A673 (cell line): ENCODE measurements around the gene TSPEAR. TPM values are rescaled to one million over a fixed set of nuclear protein-coding genes. Genes with fewer than 3 reads are reported as not detected.

ENCODE experiments used
- BruUV-seq: library from RNA; stranded (reverse); fragments of 400-500 nt; replicated peaks from 2 replicates; lab custom pipeline; 2021; lab: Mats Ljungman, UMichigan
- CTCF ChIA-PET: fragments of 300-600 bp; sonication (Branson Sonifier 250); formaldehyde crosslinking; loops from one replicate; lab custom pipeline; 2022; ENCODE audit warnings: antibody characterized with exemption; lab: Charles Lee
- POLR2A ChIA-PET: fragments of 300-600 bp; sonication (Branson Sonifier 250); formaldehyde crosslinking; loops from one replicate; lab custom pipeline; 2022; ENCODE audit warnings: antibody characterized with exemption; ENCODE audit not compliant: low non-redundant PET; lab: Charles Lee
- DNase-seq: peaks from one replicate; pipeline ENCODE4 v3.0.0-alpha.2; 2015; ENCODE audit warnings: low spot score
- H3K27ac ChIP-seq: fragments of 200-600 bp; sonication (generic); 2 replicates; pipeline ENCODE4 v1.5.1; 2016; ENCODE audit warnings: mixed run types, low read depth, mild to moderate bottlenecking, mixed read lengths, antibody characterized with exemption, low read length; ENCODE audit not compliant: poor library complexity, severe bottlenecking
- H3K27me3 ChIP-seq: fragments of 200-600 bp; sonication (generic); replicated peaks from 2 replicates; pipeline ENCODE4 v1.6.1; 2017; ENCODE audit warnings: mixed run types, low read depth, mild to moderate bottlenecking, mixed read lengths, antibody characterized with exemption, low read length; ENCODE audit not compliant: insufficient read depth, poor library complexity
- H3K36me3 ChIP-seq: fragments of 200-600 bp; sonication (generic); 2 replicates; pipeline ENCODE4 v1.6.1; 2016; ENCODE audit warnings: mixed run types, mild to moderate bottlenecking, mixed read lengths, antibody characterized with exemption, low read length; ENCODE audit not compliant: insufficient read depth, poor library complexity, severe bottlenecking
- H3K4me1 ChIP-seq: fragments of 200-600 bp; sonication (generic); 2 replicates; pipeline ENCODE4 v1.6.1; 2017; ENCODE audit warnings: mixed run types, mild to moderate bottlenecking, mixed read lengths, antibody characterized with exemption, low read length; ENCODE audit not compliant: insufficient read depth, poor library complexity, severe bottlenecking
- H3K4me3 ChIP-seq: fragments of 200-600 bp; sonication (generic); 2 replicates; pipeline ENCODE4 v1.5.1; 2016; ENCODE audit warnings: low read depth, mixed run types, mild to moderate bottlenecking, mixed read lengths, low read length; ENCODE audit not compliant: poor library complexity, severe bottlenecking
- H3K9me3 ChIP-seq: fragments of 200-600 bp; sonication (generic); 2 replicates; pipeline ENCODE4 v1.6.1; 2016; ENCODE audit warnings: mixed run types, low read depth, mild to moderate bottlenecking, mixed read lengths, antibody characterized with exemption, low read length; ENCODE audit not compliant: poor library complexity, severe bottlenecking
- EZH2 ChIP-seq: fragments of 200-600 bp; sonication (generic); IDR thresholded peaks from 2 replicates; pipeline ENCODE4 v1.6.1; 2017; ENCODE audit warnings: borderline replicate concordance, low read depth, mild to moderate bottlenecking, mixed read lengths, antibody characterized with exemption, low read length; ENCODE audit not compliant: poor library complexity, severe bottlenecking
- intact Hi-C: fragments of 100-400 bp; cut with micrococcal nuclease; formaldehyde crosslinking; loops from one replicate; pipeline ENCODE4 v1.10.0; 2022; ENCODE audit not compliant: unreplicated experiment
- total RNA-seq: library from RNA; stranded (reverse); gene quantifications from 2 replicates; pipeline ENCODE4 v1.2.3, GENCODE V29; 2021
- TF ChIP-seq, protein P1 (sequence below): fragments of 300-800, 200-600 bp; sonication (generic); conservative IDR thresholded peaks from 2 replicates; pipeline ENCODE4 v1.5.1; 2017; ENCODE audit warnings: low read depth, mild to moderate bottlenecking, antibody characterized with exemption, low read length, moderate library complexity, mixed read lengths

Gene TSPEAR
- total RNA-seq, 1 experiment from 2014 or later: 8.3 TPM

DNA sequence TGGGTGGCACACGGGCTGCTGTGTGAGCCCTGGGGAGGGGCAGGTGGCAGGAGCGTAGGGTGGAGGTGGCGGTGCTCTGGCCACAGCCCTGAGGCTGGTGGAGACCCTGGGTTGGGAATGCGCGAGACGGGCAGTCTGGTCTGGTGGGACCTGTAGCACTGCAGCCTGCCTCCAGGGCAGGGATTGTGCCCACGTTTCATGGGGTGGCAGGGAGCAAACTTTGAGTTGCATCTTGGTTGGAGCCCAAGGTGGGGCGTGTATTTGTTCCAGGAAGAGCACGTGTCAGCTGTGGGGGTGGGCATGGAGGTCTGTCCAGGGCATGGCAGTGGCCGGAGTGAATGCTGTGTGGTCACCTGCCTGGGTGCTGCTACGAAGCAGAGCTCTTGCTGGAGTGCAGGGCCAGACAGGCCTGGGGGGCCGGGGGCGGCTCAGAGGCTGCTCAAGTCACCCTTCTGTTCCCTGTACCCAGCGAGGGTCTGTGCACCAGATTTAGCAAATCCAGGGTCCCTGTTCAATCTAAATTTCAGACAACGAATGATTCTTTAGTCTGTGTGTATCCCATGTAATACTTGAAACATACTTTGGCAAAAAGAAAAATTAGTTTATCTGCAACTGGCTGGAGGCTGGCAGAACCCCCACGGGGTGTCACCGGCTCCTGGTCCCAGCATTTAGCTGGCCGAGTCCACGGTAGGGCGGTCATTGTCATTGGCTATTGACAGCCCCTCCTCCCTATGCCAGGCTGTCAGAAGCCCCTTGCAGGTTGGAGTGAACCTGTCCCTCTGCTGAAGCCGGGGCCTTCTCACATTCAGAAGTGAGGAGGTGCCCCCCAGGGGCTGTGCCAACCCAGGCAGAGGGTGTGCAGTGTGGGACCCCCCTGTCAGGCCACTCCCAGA, 198.6 kb downstream of the TSPEAR start:
- Histone ChIP-seq H3K27me3 (no peaks in the 10 kb centered on the region), H3K36me3 (no peaks in the 10 kb centered on the region), H3K9me3 (no peaks in the 10 kb centered on the region), H3K4me3 (no peak overlapping the region), H3K27ac (no peak overlapping the region), H3K4me1 (no peaks in the 10 kb centered on the region)
- TF ChIP-seq EZH2: no peak
- TF ChIP-seq, protein P1, sequence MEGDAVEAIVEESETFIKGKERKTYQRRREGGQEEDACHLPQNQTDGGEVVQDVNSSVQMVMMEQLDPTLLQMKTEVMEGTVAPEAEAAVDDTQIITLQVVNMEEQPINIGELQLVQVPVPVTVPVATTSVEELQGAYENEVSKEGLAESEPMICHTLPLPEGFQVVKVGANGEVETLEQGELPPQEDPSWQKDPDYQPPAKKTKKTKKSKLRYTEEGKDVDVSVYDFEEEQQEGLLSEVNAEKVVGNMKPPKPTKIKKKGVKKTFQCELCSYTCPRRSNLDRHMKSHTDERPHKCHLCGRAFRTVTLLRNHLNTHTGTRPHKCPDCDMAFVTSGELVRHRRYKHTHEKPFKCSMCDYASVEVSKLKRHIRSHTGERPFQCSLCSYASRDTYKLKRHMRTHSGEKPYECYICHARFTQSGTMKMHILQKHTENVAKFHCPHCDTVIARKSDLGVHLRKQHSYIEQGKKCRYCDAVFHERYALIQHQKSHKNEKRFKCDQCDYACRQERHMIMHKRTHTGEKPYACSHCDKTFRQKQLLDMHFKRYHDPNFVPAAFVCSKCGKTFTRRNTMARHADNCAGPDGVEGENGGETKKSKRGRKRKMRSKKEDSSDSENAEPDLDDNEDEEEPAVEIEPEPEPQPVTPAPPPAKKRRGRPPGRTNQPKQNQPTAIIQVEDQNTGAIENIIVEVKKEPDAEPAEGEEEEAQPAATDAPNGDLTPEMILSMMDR: no peak
- ChIA-PET CTCF (no interaction called here), POLR2A (interaction anchor here (0.5 kb wide), 1 partner anchor 140 kb away, joined by 4 read pairs; no protein-coding TSS in a partner anchor)
- intact Hi-C loops: loop anchor here (5.0 kb wide), 1 partner anchor 230 kb away; no protein-coding TSS in a partner anchor
- BruUV-seq: no TSS peak
- no peak for DNase-seq

DNA sequence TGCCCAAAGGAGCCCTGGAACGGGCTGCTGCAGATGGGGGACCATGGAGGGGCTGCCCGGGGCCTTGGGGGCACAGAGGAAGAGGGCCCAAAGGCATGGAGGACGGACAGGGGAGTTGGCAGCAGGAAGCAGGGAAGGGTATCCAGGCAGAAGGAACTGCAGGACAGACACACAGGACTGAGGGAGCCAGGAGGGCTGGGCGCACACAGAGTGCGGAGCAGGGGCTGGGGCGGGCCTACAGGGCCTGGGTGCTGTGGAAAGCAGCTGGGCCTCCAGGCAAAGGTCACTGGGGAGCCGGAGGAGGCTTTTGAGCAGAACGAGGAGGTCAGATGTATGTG, 199.5 kb downstream of the TSPEAR start:
- DNase-seq: no peak
- intact Hi-C loops: loop anchor here (2.0 to 5.0 kb wide), 2 partner anchors 230 to 281 kb away; no protein-coding TSS in a partner anchor
- Histone ChIP-seq H3K4me1 (no peaks in the 10 kb centered on the region), H3K9me3 (no peaks in the 10 kb centered on the region), H3K27ac (no peak overlapping the region), H3K36me3 (no peaks in the 10 kb centered on the region), H3K4me3 (no peak overlapping the region), H3K27me3 (no peaks in the 10 kb centered on the region)
- TF ChIP-seq, protein P1: no peak
- CTCF ChIA-PET: interaction anchor here (2.3 kb wide), 1 partner anchor 281 kb away, joined by 12 read pairs; no protein-coding TSS in a partner anchor
- POLR2A ChIA-PET: no interaction called here
- BruUV-seq: no TSS peak

DNA sequence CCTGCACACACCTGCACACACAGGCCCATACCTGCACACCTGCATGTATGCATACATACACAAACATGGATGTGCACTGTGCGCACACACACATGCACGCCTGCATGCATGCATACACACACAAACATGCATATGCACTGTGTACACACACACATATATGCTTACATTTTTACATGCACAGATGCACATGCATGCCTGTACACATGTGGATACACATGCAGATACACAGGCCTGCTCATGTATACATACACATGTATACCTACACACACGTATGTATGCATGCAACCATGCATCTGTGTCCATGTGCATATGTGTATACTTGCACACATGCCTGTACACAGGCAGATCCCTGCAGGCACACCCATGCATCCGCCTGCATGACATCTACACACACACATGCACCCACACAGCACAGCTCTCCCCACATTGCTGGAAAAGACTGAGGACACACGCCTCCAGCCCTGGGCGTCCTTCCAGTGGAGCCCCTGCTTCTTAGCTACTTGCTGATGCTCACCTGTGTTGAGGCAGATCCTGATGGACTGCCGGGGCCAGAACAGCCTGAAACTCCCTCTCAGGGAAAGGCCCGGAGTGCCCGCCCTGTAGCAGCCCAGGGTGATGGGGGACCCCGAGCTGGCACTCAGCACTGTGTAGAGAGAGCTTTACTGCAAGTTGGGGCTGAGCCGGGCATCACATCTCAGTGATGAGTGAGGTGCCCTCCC, 200.0 kb downstream of the TSPEAR start:
- intact Hi-C loops: loop anchor here (2.0 to 5.0 kb wide), 2 partner anchors 231 to 281 kb away; no protein-coding TSS in a partner anchor

More for the DNA sequence above, 200.0 kb downstream of the TSPEAR start:
- ChIA-PET POLR2A (interaction anchor here (0.8 kb wide), 1 partner anchor 420 kb away, joined by 4 read pairs; no protein-coding TSS in a partner anchor), CTCF (interaction anchor here (0.7 to 2.3 kb wide), 5 partner anchors 80 to 626 kb away, joined by 3 to 13 read pairs (median 3); no protein-coding TSS in a partner anchor)
- no TSS peak for BruUV-seq
- H3K27me3 ChIP-seq: no peaks in the 10 kb centered on the region
- TF ChIP-seq EZH2: no peak
- TF ChIP-seq, protein P1: no peak
- no peaks in the 10 kb centered on the region for H3K4me1 ChIP-seq
- no peak for DNase-seq
- H3K4me3 ChIP-seq: no peak overlapping the region
- H3K9me3 ChIP-seq: no peaks in the 10 kb centered on the region
- H3K27ac ChIP-seq: no peak overlapping the region
- no peaks in the 10 kb centered on the region for H3K36me3 ChIP-seq
